Stimulated activated memory B cell treated with anti-CD40 and anti-IgM and Interleukin-4, amounts not matched to agents 10 μg/mL and 1 μg/mL and 100 μg/mL, for 72 hours (primary cell): ENCODE data around the gene ZCCHC2.
A peak's percentile ranks its signal among the peaks of the same experiment; 100 is the strongest.

Experiments used
- ATAC-seq: fragments of 150-1000 bp; cut with Tn5 transposase; 2 replicates; pipeline ENCODE4 v1.10.0; 2021
- H3K27ac Mint-ChIP-seq: one replicate; pipeline ENCODE4 v1.8.0; 2022; ENCODE audit warnings: mild to moderate bottlenecking, mixed read lengths
- H3K27me3 Mint-ChIP-seq: one replicate; pipeline ENCODE4 v1.8.0; 2022; ENCODE audit warnings: mixed read lengths
- H3K36me3 Mint-ChIP-seq: one replicate; pipeline ENCODE4 v1.8.0; 2022; ENCODE audit warnings: mixed read lengths
- H3K4me1 Mint-ChIP-seq: one replicate; pipeline ENCODE4 v1.8.0; 2022; ENCODE audit warnings: mixed read lengths
- H3K4me3 Mint-ChIP-seq: one replicate; pipeline ENCODE4 v1.8.0; 2022; ENCODE audit warnings: mild to moderate bottlenecking, moderate library complexity, mixed read lengths
- H3K9me3 Mint-ChIP-seq: one replicate; pipeline ENCODE4 v1.8.0; 2022; ENCODE audit warnings: mixed read lengths

Gene ZCCHC2

GRCh38 chr18:62596145-62597005, 73.5 kb downstream of the ZCCHC2 start:
- Mint-ChIP-seq H3K36me3 (no peaks in the 10 kb centered on the region), H3K9me3 (peaks cover 3% of the 10 kb centered on the region), H3K27ac (no peak overlapping the region), H3K27me3 (peaks cover 51% of the 10 kb centered on the region), H3K4me3 (no peak overlapping the region), H3K4me1 (peaks cover 6% of the 10 kb centered on the region)
- no peak for ATAC-seq

- H3K27me3 Mint-ChIP-seq: peaks cover 69% of the 10 kb centered on the region
- peaks cover 4% of the 10 kb centered on the region for H3K4me1 Mint-ChIP-seq
- H3K27ac Mint-ChIP-seq: no peak overlapping the region
- ATAC-seq: no peak
- no peaks in the 10 kb centered on the region for H3K9me3 Mint-ChIP-seq
- no peaks in the 10 kb centered on the region for H3K36me3 Mint-ChIP-seq
- H3K4me3 Mint-ChIP-seq: no peak overlapping the region
These were observed 79.0 kb downstream of the ZCCHC2 start for GRCh38 chr18:62601871-62602270.

GRCh38 chr18:62602706-62603105, 79.9 kb downstream of the ZCCHC2 start:
- H3K4me3 Mint-ChIP-seq: no peak overlapping the region
- H3K27me3 Mint-ChIP-seq: peaks cover 60% of the 10 kb centered on the region
- H3K4me1 Mint-ChIP-seq: no peaks in the 10 kb centered on the region
- no peak for ATAC-seq
- no peak overlapping the region for H3K27ac Mint-ChIP-seq
- H3K9me3 Mint-ChIP-seq: no peaks in the 10 kb centered on the region
- H3K36me3 Mint-ChIP-seq: no peaks in the 10 kb centered on the region

- H3K4me1 Mint-ChIP-seq: no peaks in the 10 kb centered on the region
- H3K36me3 Mint-ChIP-seq: no peaks in the 10 kb centered on the region
- H3K27me3 Mint-ChIP-seq: peaks cover 55% of the 10 kb centered on the region
- H3K9me3 Mint-ChIP-seq: no peaks in the 10 kb centered on the region
- ATAC-seq: no peak
- no peak overlapping the region for H3K27ac Mint-ChIP-seq
- H3K4me3 Mint-ChIP-seq: no peak overlapping the region
These were observed 80.4 kb downstream of the ZCCHC2 start for GRCh38 chr18:62603211-62603610.

DNA sequence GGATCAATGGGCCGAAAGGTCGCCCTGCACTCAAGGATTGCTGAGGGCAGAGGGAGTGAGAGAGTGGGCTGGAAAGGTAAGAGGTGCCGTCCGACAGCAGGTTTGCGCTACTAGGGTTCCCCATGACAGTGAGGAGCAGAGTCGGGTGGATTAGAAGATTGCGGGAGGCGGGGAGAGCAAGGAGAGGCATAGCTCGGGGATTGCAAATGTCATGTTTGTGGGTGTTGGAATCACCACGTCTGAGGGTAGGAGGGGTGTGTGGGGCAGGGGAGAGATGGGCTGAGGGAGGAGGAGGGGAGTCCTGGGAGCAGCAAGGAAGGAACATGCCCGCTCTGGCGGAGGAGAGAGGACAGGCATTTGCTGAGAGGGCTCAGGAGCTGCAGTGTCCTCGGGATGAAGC, 81.2 kb downstream of the ZCCHC2 start:
- Mint-ChIP-seq H3K4me1 (no peaks in the 10 kb centered on the region), H3K9me3 (no peaks in the 10 kb centered on the region), H3K27me3 (peaks cover 48% of the 10 kb centered on the region), H3K36me3 (no peaks in the 10 kb centered on the region), H3K4me3 (no peak overlapping the region), H3K27ac (no peak overlapping the region)
- ATAC-seq: no peak

GRCh38 chr18:62605685-62606084, 82.9 kb downstream of the ZCCHC2 start:
- Mint-ChIP-seq H3K36me3 (no peaks in the 10 kb centered on the region), H3K4me3 (no peak overlapping the region), H3K27ac (no peak overlapping the region), H3K9me3 (no peaks in the 10 kb centered on the region), H3K4me1 (no peaks in the 10 kb centered on the region), H3K27me3 (peaks cover 32% of the 10 kb centered on the region)
- no peak for ATAC-seq

- H3K27ac Mint-ChIP-seq: no peak overlapping the region
These were observed 83.3 kb downstream of the ZCCHC2 start for GRCh38 chr18:62606106-62606505.

DNA sequence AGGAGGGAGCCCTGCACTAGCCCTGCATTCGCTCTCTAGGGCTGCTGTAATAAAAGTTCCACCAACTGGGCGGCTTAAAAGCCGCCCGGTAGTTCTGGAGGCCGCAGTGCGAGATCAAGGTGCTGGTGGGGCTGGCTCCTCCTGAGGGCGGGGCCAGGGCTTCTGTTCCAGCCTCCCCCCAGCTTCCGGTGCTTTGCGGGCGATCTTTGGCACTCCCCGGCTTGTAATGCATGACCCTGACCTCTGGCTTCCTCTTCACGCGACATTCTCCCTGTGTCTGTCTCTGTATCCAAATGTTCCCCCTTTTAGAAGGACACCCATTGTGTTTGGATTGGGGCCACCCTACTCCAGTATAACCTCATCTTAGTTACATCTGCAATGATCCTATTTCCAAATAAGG, 84.5 kb downstream of the ZCCHC2 start:
- no peaks in the 10 kb centered on the region for H3K9me3 Mint-ChIP-seq
- ATAC-seq: no peak
- H3K27ac Mint-ChIP-seq: no peak overlapping the region
- peaks cover 16% of the 10 kb centered on the region for H3K27me3 Mint-ChIP-seq
- H3K4me1 Mint-ChIP-seq: peaks cover 2% of the 10 kb centered on the region
- no peaks in the 10 kb centered on the region for H3K36me3 Mint-ChIP-seq
- no peak overlapping the region for H3K4me3 Mint-ChIP-seq

More at GRCh38 chr18:62606106-62606505, 83.3 kb downstream of the ZCCHC2 start:
- ATAC-seq: no peak
- Mint-ChIP-seq H3K27me3 (peaks cover 28% of the 10 kb centered on the region), H3K4me3 (no peak overlapping the region), H3K9me3 (no peaks in the 10 kb centered on the region), H3K4me1 (no peaks in the 10 kb centered on the region), H3K36me3 (no peaks in the 10 kb centered on the region)

GRCh38 chr18:62607708-62608428, 85.0 kb downstream of the ZCCHC2 start:
- no peak for ATAC-seq
- Mint-ChIP-seq H3K4me3 (no peak overlapping the region), H3K9me3 (no peaks in the 10 kb centered on the region), H3K27me3 (peaks cover 11% of the 10 kb centered on the region), H3K27ac (no peak overlapping the region), H3K4me1 (peaks cover 8% of the 10 kb centered on the region), H3K36me3 (no peaks in the 10 kb centered on the region)

DNA sequence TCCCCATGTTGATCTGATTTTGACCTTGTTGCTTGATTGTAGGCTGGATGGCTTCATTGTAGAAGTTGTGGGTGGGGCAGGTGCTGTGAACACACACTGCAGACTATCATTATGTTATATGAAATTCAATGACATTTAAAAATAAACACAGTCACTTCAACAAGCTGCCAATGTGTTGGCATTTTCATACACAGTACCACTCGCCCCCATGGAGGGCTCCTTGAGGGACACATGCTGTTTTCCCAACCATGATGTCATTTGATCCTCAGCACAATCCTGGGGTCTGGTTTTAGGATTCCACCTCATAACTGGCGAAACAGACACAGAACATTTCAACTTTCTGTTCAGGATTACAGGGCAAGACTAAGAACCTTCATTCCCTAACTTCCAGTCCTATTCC, 86.9 kb downstream of the ZCCHC2 start:
- no peak for ATAC-seq
- Mint-ChIP-seq H3K36me3 (no peaks in the 10 kb centered on the region), H3K4me1 (peaks cover 14% of the 10 kb centered on the region), H3K4me3 (no peak overlapping the region), H3K9me3 (no peaks in the 10 kb centered on the region), H3K27ac (no peak overlapping the region), H3K27me3 (peaks cover 7% of the 10 kb centered on the region)

DNA sequence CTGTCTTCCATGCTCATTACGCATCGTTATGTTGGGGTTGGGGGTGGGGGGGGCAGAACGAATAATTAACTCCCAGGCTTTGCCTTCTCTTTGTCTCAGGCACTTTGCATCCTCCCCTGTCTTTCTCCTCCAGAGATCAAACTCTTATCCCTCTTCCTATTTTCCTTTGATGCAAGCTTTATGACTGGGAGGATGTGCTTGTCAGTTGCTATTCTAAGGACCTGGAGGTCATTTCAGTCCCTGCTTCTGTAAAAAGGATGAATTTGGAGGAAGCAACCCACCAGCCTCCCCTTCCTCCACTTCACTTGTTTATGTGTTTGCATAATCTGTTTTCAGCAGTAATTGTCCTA, 87.5 kb downstream of the ZCCHC2 start:
- H3K4me3 Mint-ChIP-seq: no peak overlapping the region
- peaks cover 7% of the 10 kb centered on the region for H3K27me3 Mint-ChIP-seq
- H3K4me1 Mint-ChIP-seq: peaks cover 14% of the 10 kb centered on the region
- ATAC-seq: no peak
- H3K27ac Mint-ChIP-seq: no peak overlapping the region
- no peaks in the 10 kb centered on the region for H3K9me3 Mint-ChIP-seq
- no peaks in the 10 kb centered on the region for H3K36me3 Mint-ChIP-seq

DNA sequence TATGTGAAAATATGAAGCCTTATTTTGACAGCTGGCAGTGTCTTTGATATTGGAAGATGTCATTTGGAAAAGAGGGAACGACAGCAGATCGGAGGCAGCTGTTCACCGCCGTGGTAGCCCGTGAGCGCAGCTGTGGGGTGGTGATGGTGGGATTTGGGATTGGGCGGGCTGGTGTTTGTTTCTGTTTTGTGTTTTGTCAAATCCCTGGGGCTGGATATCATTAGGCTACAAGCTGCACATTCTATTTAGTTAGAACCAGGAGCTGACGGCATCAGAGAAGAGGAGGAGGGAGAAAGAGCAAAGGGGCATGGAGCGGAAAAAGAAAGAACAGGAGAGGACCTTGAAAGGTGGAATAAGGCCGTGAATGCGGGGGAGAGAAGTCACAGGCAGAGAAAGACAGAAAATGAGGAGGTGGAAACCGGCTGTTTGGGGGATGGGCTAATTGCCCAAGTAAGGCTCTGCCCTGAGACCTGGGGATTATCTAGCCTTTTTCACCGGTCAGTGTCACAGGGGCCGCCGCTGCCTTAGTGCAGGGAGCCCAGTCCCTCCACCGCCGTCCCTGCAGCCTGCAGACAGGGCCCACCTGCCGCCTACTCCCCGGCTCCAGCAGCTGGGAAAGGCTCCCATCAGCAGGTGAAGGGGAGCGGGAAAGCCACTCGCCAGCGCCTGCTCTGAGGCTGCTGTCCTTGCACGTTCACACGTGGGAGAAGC, 88.0 kb downstream of the ZCCHC2 start:
- Mint-ChIP-seq H3K27me3 (peaks cover 12% of the 10 kb centered on the region), H3K9me3 (no peaks in the 10 kb centered on the region), H3K4me3 (no peak overlapping the region), H3K27ac (no peak overlapping the region), H3K4me1 (peaks cover 14% of the 10 kb centered on the region), H3K36me3 (no peaks in the 10 kb centered on the region)
- ATAC-seq: no peak

GRCh38 chr18:62611453-62612288, 88.8 kb downstream of the ZCCHC2 start:
- Mint-ChIP-seq H3K27me3 (peaks cover 20% of the 10 kb centered on the region), H3K27ac (no peak overlapping the region), H3K36me3 (no peaks in the 10 kb centered on the region), H3K9me3 (no peaks in the 10 kb centered on the region), H3K4me1 (peaks cover 14% of the 10 kb centered on the region), H3K4me3 (no peak overlapping the region)
- no peak for ATAC-seq

GRCh38 chr18:62612289-62612645, 89.4 kb downstream of the ZCCHC2 start:
- H3K27me3 Mint-ChIP-seq: peaks cover 24% of the 10 kb centered on the region
- H3K4me3 Mint-ChIP-seq: no peak overlapping the region
- H3K36me3 Mint-ChIP-seq: no peaks in the 10 kb centered on the region
- no peak for ATAC-seq
- peaks cover 14% of the 10 kb centered on the region for H3K4me1 Mint-ChIP-seq
- no peaks in the 10 kb centered on the region for H3K9me3 Mint-ChIP-seq
- no peak overlapping the region for H3K27ac Mint-ChIP-seq

GRCh38 chr18:62612776-62613175, 90.0 kb downstream of the ZCCHC2 start:
- no peaks in the 10 kb centered on the region for H3K36me3 Mint-ChIP-seq
- H3K4me3 Mint-ChIP-seq: no peak overlapping the region
- H3K27me3 Mint-ChIP-seq: peaks cover 24% of the 10 kb centered on the region
- peak; percentile 31 for ATAC-seq
- H3K4me1 Mint-ChIP-seq: peaks cover 14% of the 10 kb centered on the region
- H3K9me3 Mint-ChIP-seq: no peaks in the 10 kb centered on the region
- no peak overlapping the region for H3K27ac Mint-ChIP-seq
